HG02884 (cell line): ENCODE data around the gene UST.
"Not testable (repeated sequence)": the region's sequence is repeated elsewhere in the genome, so short reads cannot be mapped to it uniquely, and the experiment has no call there.

ENCODE experiments used
- ATAC-seq: cut with Tn5 transposase; IDR thresholded peaks from one replicate; pipeline ENCODE4 v1.9.1; 2021; ENCODE audit warnings: mild to moderate bottlenecking, moderate library complexity; ENCODE audit not compliant: unreplicated experiment

UST gene

DNA sequence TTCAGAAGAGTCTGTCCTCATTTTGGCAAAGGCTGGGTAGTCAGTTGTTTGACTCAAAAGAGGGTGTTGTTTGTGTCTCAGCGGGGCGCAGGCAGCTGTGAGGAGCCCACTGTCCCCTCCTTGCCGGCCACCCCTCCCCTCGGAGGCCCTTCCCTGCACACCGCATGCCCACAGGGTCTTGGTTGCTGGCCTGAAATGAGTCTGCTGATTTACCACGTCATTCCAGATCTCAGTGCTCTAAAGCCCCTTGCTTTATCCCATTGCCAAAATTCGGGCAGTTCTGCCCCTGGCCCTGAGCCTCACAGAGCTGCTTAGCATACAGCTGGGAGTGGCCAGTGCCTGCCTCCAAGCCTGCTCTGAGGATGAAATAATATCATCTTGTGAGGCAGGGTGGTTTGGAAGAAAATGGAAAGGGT, 220.7 kb downstream of the UST start:
- ATAC-seq: no peak

DNA sequence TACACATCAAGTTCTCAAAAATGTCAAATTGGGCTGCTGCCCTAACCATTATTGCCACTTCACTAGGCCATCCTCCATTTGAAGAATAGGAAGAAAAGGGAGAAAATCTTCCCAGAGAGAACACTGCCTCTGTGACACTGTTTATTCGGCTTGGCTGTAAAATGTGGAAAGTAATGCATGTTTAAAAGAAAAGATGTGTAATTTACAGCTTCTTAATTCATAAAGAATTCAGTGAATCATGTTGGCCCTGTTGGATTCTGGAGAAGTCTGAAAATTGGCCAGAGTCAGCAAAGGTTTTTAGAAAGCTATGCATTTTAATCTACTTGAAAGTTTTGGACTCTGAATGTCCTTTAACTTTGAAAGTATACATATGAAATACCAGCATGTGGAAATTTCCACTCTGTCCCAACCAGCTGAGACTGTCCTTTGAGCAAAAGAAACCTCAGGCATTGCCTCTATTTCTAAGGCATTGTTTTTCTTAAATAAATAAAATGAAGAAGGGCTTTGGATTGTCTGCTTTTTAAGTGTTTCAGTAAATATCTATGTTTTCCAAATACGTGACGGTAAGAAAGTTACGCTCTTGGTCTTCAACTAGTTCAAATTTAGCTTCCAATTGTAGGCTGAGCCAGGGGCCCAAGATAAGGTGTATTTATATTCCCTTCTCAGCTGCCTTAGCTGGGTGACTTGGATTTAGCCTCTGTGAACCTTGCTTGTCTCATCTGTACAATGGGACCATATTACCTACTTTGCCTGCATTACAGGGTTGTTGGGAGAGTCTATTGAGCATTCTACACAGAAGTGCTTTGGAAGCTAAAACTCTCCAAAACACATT, 222.2 kb downstream of the UST start:
- no peak for ATAC-seq

- ATAC-seq: no peak
Measured at GRCh38 chr6:148969603-148970061, 222.8 kb downstream of the UST start.

DNA sequence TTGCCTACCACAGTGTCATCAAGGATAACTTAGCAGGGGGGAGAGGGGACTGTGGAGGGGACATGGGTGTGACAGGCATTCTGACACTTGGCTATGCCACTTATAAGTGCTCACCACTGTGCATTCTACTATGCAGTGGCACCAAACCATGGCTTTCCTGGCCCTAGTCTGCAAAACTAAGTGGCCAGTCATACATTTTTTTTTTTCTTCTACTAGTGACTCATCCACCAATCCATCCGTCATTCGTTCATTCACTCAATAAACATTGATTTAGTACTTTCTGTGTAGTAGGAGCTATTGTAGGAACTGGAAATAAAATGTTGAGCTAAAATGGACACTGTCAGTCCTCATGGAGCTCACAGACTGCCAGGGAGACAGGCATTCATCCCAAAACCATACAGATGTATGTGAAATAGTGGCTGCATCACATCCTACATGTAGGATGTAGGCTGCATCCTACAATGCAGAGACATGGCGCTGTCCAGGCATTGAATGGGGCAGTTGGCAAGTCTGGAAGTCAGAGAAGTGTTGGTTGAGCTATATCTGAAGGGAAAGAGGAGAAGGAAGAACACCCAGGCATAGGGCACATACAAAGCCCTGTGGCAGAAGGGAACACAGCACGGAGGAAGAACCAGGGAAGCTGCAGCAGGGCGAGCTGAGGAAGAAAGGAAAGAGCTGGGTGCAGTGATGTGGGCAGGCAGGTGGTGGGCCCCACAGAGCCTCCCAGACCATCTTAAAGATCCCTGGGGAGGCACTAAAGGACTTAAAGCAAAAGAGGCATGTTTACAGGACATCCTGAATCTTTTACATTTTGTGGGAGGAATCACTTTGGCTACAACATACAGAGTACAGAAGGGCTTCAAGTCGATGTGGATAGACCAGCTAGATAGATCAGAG, 224.4 kb downstream of the UST start:
- ATAC-seq: no peak

- ATAC-seq: no peak
Measured at GRCh38 chr6:148972481-148972880, 225.7 kb downstream of the UST start.

DNA sequence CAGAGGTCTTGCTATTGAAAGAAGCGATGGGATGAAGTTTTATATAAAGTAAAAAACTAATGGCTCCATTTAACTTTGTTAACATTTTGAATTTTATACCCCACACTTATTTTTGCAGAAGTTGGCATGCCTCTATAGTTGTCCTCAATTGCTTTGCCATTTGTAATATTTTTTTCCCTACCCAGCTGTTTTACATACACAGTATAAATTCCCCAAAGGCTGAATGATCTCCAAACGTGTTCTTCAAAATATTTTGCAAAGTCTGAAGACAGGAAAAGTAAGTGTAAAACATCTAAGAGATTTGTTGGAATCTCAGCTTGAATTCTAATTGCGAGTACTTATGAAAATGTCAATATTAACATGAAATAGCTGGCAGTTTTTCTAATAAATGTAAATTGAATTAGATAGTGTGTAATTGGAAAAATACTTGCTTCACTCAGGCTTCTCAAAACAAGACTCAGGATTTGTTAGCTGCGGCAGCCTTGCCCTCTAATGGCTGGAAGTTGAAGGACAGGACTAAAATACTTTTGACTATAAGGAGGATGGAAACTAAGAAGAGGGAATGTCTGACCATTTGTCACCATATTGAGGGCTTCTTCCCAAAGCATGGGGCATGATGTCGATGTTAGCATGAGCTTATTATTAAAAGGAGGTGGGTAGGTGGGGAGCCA, 226.8 kb downstream of the UST start:
- ATAC-seq: no peak

- ATAC-seq: no peak
Measured at GRCh38 chr6:148974351-148974750, 227.5 kb downstream of the UST start.

GRCh38 chr6:148978298-148978697, 231.5 kb downstream of the UST start:
- not testable (repeated sequence) for ATAC-seq

- no peak for ATAC-seq
Measured at GRCh38 chr6:148979014-148979901, 232.4 kb downstream of the UST start.

GRCh38 chr6:148980234-148980633, 233.4 kb downstream of the UST start:
- no peak for ATAC-seq

DNA sequence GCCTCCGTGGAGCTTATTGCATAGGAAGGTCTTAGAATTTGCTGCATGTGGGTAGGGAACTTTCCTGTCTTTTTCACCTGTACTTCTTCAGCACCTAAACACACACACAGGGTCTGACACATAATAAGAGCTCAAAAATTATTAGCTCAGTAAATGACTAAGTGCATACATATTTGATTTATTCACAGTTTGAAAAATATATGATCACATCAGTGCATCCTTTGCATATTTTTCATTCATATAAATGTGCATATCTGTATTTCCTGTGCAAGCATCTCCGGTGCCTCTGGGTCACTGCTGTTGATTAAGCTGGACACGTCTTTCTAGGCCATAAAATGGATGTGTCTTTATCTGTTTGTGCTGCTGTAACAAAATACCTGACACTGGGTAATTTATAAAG, 234.7 kb downstream of the UST start:
- ATAC-seq: no peak

- no peak for ATAC-seq
Measured at GRCh38 chr6:148983101-148983761, 236.4 kb downstream of the UST start.

DNA sequence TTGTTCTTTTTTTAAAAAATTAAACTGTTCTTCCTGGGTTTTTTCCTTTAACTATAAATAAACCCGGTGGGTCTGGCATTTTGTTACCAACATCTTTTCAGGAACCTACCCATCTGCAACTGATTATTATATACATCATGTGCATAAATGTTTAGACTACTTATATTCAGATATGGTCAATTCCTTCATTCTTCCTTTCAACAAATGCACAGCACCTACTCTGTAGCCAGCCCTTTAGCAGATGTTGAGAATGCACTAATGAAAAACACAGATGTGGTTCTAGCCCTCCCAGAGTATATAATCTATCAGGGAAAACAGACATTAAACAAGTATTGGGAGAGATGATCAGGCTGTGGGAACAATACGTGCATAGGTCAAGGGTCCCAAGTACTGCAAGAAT, 237.1 kb downstream of the UST start:
- ATAC-seq: no peak

DNA sequence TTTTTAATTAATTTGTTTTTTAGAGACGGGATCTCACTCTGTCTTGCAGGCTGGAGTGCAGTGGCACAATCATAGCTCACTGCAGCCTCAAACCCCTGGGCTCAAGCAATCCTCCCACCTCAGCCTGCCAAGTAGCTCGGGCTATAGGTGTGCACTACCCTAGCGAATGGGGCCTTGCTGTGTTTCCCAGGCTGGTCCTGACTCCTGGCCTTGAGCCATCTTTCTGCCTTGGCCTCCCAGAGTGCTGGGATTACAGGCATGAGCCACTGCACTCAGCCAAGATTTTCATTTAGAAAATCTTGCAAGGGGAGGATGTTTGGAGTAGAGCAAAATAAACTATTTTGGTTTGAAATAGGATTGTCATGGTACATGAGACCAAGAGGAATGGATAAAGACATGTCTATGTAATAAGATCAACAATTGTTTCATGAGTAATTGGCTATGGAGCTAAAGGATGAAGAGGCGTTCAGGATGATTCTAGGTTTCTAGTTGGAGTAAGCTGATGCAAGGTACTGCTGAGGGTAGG, 237.8 kb downstream of the UST start:
- no peak for ATAC-seq

DNA sequence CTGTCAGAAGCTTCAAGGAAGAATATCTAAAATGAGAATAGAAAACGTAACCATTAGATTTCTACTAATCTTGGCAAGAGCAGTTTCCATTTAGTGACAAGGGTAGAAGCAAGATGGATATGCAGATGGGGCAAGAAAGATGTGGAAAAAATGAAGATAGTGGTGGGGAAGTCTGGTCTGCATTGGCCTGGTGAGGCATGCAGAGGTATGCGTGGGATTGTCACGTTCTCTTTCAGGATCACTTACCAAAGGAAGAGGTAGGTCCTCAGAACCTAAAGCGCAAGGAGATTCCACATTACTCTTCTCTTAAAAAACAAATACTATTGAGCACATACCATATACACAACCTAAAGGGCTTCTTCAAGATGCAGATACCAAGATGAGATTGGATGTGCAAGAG, 238.7 kb downstream of the UST start:
- no peak for ATAC-seq

- no peak for ATAC-seq
Measured at GRCh38 chr6:148986608-148987007, 239.8 kb downstream of the UST start.

DNA sequence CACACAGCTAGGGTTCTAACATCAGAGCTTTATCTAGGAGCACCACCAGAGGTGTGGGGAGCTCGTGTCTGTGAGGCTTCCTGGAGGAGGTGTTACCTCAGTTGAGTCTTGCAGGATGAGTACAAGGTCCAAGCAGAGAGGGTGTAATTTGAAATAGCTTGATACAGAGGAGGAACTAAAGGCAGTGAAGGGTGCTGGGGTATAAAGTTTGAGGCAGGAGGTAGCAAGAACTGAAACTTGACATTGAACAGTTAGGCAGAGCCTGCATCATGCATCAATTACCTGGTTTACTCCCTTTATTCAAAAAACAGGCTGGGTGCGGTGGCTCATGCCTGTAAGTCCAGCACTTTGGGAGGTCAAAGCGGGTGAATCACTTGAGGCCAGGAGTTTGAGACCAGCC, 241.2 kb downstream of the UST start:
- no peak for ATAC-seq

DNA sequence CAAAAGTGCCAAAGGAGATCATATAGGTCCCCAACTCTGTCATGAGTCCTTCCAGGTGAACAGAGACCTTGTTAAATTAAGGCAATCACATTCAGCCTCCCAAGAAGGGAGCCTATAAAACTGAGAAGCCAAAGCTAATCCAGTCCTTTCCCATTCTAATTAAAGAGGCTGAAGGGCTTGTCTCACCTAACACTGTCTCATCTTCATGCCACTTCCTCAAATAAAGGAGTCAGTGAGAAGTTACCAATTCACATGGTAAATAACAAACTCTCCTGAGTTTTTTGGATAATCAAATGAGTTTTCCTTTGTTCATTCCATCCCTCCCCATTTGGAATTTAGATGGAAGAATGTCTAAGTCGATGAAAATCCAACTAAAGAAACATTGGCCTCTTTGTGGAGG, 242.8 kb downstream of the UST start:
- no peak for ATAC-seq

DNA sequence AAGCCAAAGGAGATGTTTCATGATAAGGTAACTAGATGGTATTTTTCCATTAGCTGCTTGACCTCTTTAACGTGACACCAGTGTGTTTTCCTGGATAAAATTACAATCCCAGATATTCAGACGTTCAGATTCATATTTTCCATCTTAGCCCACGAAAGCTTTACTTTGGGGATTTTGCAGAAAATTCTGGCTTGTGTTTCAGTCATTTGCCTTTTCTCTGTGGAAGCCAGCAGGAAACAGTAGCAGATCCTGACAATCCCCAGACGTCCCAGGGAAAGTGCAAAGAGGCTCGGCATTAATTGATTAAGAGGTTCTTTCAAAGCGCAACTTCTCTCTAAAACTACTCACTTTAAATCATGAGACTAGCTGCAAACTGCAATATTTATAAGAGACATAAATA, 243.6 kb downstream of the UST start:
- ATAC-seq: no peak

- no peak for ATAC-seq
Measured at GRCh38 chr6:148996815-148997214, 250.0 kb downstream of the UST start.
